Activated CD8-positive, alpha-beta memory T cell treated with anti-CD3 and anti-CD28 coated beads for 1 hour (primary cell): Measurements from ENCODE around the gene HIF3A.
A peak's percentile ranks its signal among the peaks of the same experiment; 100 is the strongest.

Experiments
- DNase-seq, 2 donors: peaks; one replicate each; pipeline ENCODE4 v3.0.0-alpha.2; 2020; ENCODE audit warnings: low read depth in 1 of 2; ENCODE audit errors: extremely low read depth in 1 of 2

Gene HIF3A

DNA sequence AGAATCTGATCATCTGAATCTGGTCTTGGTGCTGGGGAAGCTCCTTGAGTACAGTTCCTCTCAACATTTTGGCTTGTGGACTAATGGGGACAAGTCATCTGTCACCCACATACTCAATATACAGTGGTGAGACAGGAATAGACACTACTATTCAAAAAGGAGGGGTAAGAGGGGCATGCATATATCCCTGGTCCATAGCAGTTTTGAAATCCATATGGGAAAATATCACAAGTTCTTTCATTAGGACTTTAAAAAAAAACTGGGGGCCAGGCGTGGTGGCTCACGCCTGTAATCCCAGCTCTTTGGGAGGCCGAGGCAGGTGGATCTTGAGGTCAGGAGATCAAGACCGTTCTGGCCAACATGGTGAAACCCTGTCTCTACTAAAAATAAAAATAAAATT, 29.8 kb downstream of the HIF3A start:
- DNase-seq: no peak

DNA sequence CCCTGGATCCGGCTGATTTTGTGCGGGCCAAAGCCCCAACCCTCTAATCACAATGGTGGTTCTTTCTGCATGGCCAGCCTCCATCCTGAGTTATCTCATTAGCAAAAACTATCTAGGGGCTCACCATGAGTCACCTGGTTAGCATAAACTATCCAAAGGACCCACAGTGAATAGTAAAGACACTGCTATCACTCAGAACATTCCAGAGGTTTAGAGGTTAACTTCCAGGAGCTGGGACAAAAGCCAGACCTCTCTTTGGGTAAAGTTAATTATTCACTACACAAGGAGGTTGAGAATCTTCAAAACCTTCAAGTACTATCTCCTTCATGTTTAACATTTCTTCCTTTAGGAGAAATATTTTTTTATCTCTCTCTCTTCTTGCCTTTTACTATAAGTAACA, 31.2 kb downstream of the HIF3A start:
- DNase-seq: no peak

DNA sequence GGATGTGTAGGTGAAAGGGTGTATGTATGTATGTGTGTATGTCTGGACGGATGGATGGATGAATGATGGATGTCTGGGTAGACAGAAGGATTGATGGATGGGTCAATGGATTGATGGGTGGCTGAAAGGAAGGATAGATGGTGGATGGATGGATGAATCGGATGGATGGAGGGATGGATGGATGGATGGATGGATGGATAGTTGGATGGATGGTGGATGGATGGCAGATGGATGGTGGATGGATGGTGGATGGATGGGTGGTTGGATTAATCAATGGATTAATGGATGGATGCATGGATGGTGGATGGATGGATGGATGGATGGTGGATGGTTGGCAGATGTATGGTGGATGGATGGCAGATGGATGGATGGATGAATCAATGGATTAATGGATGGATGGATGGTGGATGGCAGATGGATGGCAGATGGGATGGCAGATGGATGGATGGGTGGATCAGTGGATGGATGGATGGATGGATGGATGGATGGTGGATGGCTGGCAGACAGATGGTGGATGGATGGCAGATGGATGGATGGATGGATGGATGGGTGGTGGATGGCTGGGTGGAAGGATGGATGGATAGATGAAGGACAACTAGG, 33.6 kb downstream of the HIF3A start:
- DNase-seq: no peak

DNA sequence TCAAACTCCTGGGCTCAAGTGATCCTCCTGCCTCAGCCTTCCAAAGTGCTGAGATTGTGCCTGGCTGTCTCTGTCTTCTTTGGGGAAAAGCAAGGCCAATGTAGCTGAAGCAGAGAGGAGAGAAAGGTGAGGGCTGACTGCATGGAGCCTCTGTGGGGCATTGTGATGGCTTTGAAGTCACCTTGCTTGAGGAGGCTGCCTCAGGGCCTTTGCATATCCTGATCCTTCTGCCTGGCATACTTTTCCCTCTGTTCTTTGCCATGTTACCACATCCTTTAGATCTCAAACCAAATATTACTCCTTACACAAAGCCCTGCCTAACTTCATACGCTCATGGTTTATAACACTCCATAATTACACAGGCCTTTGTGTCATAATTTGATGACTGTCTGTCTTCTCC, 40.6 kb downstream of the HIF3A start:
- no peak for DNase-seq

DNA sequence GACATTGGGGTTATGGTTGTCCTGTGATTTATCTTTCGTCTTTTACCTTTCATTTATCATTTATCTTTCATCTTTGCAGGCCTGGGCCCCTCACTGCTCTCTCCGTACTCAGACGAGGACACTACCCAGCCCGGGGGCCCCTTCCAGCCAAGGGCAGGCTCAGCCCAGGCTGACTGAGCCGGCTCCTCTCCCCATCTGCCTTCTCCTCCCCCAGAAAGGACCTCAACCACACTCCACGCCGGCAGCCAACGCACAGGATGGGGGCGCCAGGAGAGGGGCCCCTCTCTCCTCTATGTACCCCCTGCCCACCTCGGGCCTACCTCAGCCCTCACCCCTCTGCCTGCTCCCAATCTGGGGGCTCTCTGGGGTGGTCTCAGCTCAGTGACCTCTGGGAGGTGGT, 42.6 kb downstream of the HIF3A start:
- no peak for DNase-seq

DNA sequence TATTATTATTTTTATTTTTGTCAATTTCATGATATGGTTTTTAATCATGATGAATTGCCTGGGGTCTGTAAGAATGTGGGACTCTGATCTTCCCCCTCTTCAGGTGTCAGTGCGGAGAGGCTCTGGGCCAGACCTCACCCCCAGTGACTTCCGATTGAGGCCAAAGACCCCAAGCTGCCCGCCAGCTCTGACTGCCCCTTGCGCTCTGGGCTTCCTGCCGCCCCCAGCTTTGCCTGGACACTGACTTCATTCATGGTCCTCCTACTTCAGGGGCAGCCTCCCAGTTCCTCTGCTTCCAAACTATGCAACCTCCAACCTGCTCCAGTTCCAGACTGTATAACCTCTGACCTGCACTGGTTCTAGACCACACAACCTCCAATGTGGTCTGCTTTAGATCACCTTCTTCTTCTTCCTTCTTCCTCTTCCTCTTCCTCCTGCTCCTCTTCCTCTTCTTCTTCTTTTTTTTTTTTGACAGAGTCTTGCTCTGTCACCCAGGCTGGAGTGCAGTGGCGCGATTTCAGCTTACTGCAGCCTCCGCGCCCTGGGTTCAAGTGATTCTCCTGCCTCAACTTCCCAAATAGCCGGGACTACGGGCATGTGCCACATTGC, 43.3 kb downstream of the HIF3A start:
- DNase-seq: no peak

DNA sequence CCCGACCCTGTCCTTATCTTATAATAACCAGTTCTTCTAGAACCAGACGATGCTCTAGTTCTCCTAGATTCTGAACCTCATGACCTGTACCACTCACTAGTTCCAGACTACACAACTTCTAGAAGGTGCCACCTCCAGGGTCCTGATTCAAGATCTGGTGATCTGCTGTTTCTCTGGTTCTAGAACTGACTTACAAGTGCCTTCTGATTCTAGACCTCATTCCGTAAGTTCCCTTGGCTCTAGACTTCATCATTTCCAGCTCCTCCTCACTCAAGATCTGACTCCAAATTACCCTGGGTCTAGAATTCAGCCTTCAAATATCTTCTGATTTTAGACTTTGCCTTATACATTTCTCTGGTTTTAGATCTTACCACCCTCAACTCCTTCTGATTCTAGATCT, 45.1 kb downstream of the HIF3A start:
- no peak for DNase-seq

DNA sequence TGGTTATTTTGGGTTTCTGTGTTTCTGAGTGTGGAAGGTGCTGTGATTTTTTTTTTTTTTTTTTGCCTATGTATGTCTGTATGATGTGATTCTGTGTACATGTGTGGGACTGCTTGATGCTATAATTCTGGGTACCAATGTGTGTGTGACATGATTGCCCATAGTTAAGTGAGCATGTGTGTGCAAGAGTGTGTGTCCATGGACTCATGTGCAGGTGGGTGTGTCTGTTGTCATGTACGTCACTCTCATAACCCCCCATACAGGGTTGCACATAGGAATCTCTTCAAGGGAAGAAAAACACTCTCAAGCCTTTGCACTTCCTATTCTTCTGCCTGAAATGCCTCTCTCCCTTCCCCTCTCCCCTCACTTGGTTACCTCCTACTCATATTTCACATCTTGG, 47.5 kb downstream of the HIF3A start:
- no peak for DNase-seq

DNA sequence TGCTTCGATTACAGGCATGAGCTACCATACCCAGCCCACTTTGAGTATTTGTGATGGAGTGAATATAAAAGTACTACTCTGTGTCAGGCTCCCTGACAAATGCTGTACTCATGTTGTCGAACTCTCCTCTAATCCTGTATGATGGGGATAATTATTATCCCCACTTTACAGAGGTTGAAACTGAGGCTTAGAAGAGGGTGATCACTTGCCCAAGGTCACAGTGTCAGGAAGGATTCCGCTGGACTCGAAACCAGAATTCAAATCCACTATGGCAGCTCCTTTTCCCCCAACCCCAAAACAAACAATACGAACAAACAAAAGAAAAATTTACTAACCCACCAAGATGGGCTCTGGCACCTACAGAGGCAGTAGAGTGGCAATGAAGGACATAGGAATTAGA, 48.3 kb downstream of the HIF3A start:
- no peak for DNase-seq

DNA sequence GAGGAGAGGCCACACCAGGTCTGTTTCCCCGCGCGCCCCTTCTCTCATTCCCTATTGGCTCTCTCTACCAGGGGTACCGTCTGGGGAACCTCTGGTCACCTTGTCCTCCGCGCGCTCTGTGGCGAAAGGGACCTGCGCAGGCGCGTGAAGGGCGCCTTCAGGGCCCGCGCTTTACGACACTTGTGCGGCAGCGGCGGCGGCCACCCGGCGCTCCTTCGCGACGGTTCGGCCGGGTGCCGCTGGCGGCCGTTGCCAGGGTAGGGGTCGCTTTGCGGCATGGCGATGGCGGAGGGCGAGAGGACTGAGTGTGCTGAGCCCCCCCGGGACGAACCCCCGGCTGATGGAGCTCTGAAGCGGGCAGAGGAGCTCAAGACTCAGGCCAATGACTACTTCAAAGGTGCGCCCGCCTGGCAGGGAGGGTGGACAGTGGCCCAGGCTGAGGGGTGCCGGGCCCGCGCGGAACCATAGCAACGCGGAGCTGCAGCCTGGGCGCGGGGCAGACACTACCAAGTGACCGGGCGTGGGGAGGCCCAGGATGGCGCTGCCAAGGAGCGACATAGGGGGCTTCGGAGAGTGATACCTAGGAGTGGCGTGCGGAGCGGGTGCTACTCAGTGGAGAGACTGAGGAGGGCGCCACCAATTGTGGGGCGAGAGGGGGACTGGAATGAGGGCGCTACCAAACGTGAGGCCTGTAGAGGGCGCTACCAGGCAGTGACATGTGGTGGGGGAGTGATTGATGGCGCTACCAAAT, 50.2 kb downstream of the HIF3A start, which contains the start of gene PPP5C:
Gene PPP5C, plus strand, starts transcription at position 267 of the 751 bp plus-strand sequence. Its CDS starts 10 bp downstream, at position 277.
- peak; percentile 55 to 74 for DNase-seq

DNA sequence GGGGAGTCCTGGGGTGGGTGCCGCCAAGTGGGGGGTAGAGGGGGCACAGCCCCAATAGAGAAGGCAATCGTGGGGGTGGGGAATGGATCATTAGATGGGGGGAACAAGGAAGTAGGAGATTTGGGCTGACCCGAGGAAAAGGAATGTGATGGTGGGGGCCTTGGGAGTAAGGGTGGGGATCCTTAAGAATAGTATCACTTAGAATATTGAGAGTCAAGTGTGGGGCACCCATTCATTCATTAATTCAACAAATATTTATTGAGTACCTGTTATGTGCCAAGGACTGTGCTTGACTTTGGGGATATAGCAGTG, 50.7 kb downstream of the HIF3A start:
- no peak for DNase-seq

DNA sequence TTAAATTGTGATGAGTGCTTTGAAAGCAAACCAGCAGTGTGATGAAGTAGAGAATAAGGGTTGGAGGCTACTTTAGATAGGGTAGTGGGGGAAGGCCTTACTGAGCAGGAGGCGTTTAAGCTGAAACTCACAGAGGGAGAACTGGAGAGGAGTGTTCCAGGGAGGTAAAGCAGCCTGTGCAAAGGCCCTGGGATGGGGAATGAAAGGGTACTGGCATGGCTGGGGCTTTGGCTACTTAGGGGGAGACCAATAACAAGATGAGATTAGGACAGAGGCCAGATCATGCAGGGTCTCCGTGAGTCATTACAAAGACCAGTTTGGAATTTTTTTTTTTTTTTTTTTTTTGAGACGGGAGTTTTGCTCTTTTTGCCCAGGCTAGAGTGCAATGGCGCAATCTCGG, 51.1 kb downstream of the HIF3A start:
- DNase-seq: no peak

DNA sequence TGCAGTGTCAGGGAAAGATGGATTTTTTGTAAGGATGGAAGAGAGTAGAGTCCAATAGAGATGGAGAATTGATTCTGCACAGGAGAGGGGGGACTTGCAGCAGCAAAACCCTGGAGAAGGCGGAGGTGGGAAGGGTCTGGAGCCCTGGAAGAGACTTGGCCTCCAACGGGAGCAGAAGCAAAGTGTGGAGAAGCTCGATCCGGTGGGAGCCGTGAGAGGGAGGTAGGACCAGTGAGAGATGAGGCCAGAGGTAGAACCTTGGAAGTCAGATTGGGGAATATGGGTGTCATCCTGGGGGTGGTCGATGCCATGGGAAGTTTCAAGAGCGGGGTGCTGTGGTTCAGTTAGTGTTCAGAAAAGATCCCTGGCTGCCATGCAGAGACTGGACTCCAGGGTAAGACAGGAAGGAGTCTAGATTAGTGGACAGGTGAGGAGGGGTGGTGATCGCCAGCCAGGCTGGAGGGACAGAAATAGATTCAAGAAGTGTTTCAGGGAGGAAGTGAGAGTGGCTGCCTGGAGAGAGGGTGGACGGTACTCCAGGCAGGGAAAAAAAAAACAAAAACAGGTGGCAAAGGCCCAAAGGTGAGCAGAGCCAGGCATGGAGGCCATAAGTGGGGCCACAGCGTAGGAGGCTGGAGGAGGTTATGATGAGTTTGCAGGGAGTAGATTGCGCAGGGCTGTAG, 52.6 kb downstream of the HIF3A start:
- DNase-seq: no peak

DNA sequence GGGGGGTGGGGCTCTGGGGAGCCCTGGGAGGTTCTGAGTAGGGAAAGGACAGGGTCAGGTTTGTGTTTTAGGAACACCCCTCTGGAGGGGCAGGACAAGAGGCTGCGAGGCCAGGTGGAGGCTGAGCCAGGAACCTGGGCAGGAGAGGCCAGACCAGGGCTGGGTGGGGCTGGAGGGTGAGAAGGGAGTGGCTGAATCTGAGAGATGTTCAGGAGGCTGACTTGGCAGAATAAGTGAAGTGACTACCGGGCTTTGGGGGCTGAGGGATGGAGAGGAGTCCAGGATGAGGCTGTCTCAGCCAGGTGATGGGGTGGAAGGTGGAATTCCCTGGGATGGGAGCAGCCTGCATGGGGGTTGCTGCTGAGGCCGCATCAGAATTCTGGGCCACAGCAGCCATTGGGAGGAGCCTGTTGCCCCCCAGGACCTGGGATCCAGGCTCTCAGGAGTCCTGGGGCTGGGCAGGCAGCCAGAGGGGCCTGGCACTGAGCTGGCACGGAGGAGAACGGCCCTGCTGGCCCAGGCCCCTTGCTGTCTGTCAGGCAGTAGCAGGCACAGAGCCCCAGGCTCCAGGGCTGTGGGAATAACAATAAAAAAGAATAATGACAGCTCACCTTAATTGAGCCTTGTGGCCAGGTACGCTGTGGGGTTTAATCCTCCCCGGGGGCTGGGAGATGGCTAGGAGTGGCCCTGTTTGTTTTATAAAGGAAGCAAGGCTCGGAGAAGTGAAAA, 53.4 kb downstream of the HIF3A start:
- no peak for DNase-seq

DNA sequence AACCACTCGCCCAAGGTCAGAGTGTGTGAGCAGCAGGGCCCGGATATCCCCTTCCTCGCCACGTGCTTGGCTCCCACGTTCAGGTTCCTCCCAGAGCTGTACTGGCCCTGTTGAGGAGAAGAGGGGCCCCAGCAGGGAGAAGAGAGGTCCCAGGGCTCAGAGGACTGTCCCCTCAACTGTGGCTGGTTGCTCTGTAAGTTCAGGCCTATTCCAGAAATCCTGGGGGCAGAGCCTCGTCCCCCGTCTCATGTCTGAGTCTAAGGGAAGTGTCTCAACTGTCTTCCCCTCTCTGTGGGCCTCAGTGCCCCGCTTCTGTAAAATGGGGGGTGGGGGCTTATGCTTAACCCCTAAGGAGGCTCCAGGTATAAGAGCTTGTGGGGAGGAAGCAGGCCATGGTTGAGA, 53.9 kb downstream of the HIF3A start:
- no peak for DNase-seq

DNA sequence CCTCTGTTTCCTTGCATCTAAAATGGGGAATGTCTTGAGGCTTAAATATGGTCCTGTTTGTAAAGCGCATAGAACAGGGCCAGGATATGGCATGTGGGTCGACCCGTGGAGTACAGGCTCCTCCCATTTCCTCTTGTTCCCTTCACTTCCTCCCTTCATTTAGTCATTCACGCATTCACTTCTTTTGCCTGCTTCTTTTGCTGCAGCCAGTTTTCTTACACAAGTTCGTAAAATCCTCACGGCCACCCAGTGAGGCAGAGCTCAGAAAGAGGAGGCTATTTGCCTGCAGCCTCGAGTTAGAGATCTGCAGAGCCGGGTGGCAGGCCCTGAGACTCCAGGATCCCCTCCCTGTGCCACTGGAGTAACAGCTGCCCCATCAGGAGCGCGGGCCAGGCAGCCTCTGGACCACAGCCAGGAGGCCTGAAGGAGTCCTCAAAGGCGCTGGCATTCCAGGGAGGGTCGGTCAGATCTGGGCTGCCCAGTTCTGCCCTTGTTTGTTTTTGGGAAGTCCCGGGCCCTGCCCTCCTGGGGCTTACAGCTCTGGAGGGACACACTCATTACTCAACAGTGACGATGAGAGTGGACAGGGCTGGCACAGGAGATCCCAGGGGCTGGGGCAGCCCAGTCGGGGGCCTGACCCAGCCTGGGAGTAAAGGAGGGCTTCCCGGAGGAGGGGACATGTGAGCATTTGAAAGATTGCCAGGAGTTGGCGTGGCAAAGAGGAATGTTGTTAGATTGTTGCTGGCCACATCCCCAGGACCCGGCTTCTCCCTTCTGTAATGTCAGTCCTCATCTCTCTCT, 54.6 kb downstream of the HIF3A start:
- no peak for DNase-seq

DNA sequence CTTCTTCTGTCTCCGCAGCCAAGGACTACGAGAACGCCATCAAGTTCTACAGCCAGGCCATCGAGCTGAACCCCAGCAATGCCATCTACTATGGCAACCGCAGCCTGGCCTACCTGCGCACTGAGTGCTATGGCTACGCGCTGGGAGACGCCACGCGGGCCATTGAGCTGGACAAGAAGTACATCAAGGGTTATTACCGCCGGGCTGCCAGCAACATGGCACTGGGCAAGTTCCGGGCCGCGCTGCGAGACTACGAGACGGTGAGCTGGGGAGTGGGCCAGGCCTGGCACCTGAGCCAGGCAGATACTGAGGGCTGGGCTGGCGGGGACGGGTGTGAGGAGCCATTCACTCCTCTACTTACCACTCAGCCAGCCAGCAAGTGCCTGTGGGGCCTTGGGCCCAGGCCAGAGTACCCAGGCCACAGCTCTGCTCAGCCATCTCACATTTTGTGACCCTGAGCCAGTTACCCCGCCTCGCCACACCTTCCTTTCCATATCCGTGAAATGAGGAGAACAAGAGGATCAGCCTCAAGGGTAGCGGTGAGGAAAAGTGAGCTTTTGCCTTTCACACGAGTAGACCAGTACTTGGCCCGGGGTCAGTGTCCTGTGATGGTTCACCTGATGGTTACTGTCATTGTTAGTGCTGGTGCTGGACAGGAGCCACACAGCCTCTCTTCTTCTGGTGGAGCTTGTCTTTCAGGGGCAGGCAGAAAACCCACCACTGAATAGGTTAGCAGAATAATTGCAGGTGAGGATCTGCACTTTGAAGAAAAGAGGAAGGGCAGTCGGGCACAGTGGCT, 57.1 kb downstream of the HIF3A start:
- DNase-seq: no peak

DNA sequence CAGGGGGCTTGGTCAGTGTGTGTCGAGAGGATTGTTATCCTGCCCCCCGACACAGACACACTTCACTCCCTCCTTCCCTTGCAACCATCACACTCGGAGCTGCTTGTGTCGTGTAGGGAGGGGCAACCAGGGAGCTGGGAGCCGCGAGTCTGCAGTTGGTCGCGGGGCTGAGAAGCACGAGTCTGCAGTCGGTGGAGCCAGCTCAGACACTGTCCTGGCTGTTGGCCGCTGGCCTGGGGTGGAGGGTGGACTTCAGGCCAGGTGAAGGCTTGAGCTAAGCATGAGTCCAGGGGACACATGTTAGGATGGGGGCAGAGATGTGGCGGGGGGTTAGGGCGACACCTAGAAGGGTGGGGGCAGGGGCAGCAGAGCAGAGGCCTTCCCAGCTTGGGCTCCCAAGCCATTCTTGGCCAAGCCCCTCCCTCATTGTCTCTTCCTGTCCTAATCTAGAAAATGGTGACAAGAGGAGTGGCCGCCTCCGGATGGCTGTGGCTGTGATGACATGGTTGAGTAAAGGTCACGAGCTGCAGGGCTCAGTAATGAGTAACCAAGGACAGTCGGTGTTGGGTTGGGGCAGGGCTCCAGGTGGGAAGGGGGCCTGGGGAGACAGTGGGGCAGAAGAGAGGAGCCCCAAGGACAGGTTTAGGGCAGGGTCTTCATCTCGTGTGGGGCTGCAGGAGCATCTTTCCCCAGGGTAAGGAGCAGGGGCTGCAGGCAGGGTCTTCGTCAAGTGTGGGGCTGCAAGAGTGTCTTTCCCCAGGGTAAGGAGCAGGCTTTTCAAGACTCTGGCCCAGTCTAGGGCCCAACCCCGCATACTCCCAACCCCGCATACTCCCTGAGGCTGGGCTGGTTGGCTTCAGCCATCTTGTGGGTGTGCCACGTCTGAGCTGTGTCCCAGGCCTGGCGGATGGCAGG, 58.6 kb downstream of the HIF3A start:
- no peak for DNase-seq
